Vagina (tissue), 2 donors: Measurements from ENCODE around the gene LBH. TPM values are rescaled to one million over a fixed set of nuclear protein-coding genes. Genes with fewer than 3 reads are reported as not detected.

ENCODE experiments used
- DNase-seq, 2 donors: peaks; one replicate each; pipeline ENCODE4 v3.0.0-alpha.2; 2017; ENCODE audit errors: extremely low spot score in 2 of 2
- H3K27ac ChIP-seq: fragments of 200-600 bp; sonication (generic); one replicate; pipeline ENCODE4 v1.5.1; 2019
- H3K27me3 ChIP-seq: fragments of 200-600 bp; sonication (generic); one replicate; pipeline ENCODE4 v1.5.1; 2019
- H3K36me3 ChIP-seq, 2 donors: fragments of 200-600 bp; sonication (generic); one replicate each; pipeline ENCODE4 v1.5.1; 2017 to 2019
- H3K4me1 ChIP-seq: fragments of 200-600 bp; sonication (generic); one replicate; pipeline ENCODE4 v1.5.1; 2019
- H3K4me3 ChIP-seq, 2 donors: fragments of 200-600 bp; sonication (generic); 1 replicate in 1 of 2; 2 replicates in 1 of 2; pipeline ENCODE4 v1.5.1; 2016 to 2019
- H3K9me3 ChIP-seq: fragments of 200-600 bp; sonication (generic); one replicate; pipeline ENCODE4 v1.5.1; 2019
- CTCF ChIP-seq, 3 experiments: fragments of 450-650 bp in 2 of 3; fragments of 200-600 bp in 1 of 3; sonication (generic) in 1 of 3; IDR thresholded peaks; one replicate each; pipeline ENCODE4 v1.5.1; 2017 to 2019; ENCODE audit warnings: antibody characterized with exemption in 3 of 3, mild to moderate bottlenecking in 2 of 3, moderate library complexity in 2 of 3
- POLR2A ChIP-seq, 2 donors: fragments of 450-650 bp; IDR thresholded peaks; one replicate each; pipeline ENCODE4 v1.6.1; 2017; ENCODE audit warnings: antibody characterized with exemption in 2 of 2, mild to moderate bottlenecking in 2 of 2, moderate library complexity in 2 of 2
- POLR2AphosphoS5 ChIP-seq, 2 donors: sonication (generic); formaldehyde crosslinking; IDR thresholded peaks; one replicate each; pipeline ENCODE4 v1.9.0; 2017; ENCODE audit warnings: antibody characterized with exemption in 2 of 2, mild to moderate bottlenecking in 2 of 2, low read depth in 1 of 2; ENCODE audit not compliant: insufficient read depth in 1 of 2
- intact Hi-C: fragments of 100-400 bp; cut with DNase I; formaldehyde crosslinking; loops from one replicate; pipeline ENCODE4 v1.15.1; 2023
- total RNA-seq: library from RNA; depleted of rRNA; stranded (reverse); fragments of >200 nt; gene quantifications from one replicate; pipeline ENCODE4 v1.2.3, GENCODE V29; 2016

LBH gene
- total RNA-seq, 1 donor from 2014 or later = 28.0 TPM

GRCh38 chr2:30191107-30191506 lies 40.2 kb upstream of the LBH start:
- no peak for DNase-seq
- Histone ChIP-seq H3K4me1 (no peaks in the 10 kb centered on the region), H3K27me3 (no peaks in the 10 kb centered on the region), H3K4me3 (no peak overlapping the region), H3K9me3 (no peaks in the 10 kb centered on the region), H3K36me3 (no peaks in the 10 kb centered on the region), H3K27ac (no peak overlapping the region)
- no peak for TF ChIP-seq POLR2AphosphoS5 (IDR thresholded peaks at IDR 0.05; ENCODE audit: insufficient read depth in 1 of 2, low read depth in 1 of 2)
- TF ChIP-seq POLR2A (IDR thresholded peaks at IDR 0.05) = no peak
- TF ChIP-seq CTCF (IDR thresholded peaks at IDR 0.05) = no peak
- intact Hi-C loops = no loop called here

- intact Hi-C loops = no loop called here
- H3K9me3 ChIP-seq = no peaks in the 10 kb centered on the region
- no peak overlapping the region for H3K4me3 ChIP-seq
- no peaks in the 10 kb centered on the region for H3K36me3 ChIP-seq
- DNase-seq = no peak
- TF ChIP-seq POLR2A (IDR thresholded peaks at IDR 0.05) = no peak
- TF ChIP-seq CTCF (IDR thresholded peaks at IDR 0.05) = no peak
- TF ChIP-seq POLR2AphosphoS5 (IDR thresholded peaks at IDR 0.05; ENCODE audit: insufficient read depth in 1 of 2, low read depth in 1 of 2) = no peak
- no peaks in the 10 kb centered on the region for H3K27me3 ChIP-seq
- no peaks in the 10 kb centered on the region for H3K4me1 ChIP-seq
- H3K27ac ChIP-seq = no peak overlapping the region
Observed at GRCh38 chr2:30191819-30192271, 39.5 kb upstream of the LBH start.

GRCh38 chr2:30192314-30192713 lies 39.0 kb upstream of the LBH start:
- intact Hi-C loops = no loop called here
- no peak for DNase-seq
- Histone ChIP-seq H3K27me3 (no peaks in the 10 kb centered on the region), H3K27ac (no peak overlapping the region), H3K4me1 (no peaks in the 10 kb centered on the region), H3K36me3 (no peaks in the 10 kb centered on the region), H3K9me3 (no peaks in the 10 kb centered on the region), H3K4me3 (no peak overlapping the region)
- TF ChIP-seq POLR2A (IDR thresholded peaks at IDR 0.05) (no peak), POLR2AphosphoS5 (IDR thresholded peaks at IDR 0.05; ENCODE audit: insufficient read depth in 1 of 2, low read depth in 1 of 2) (no peak), CTCF (IDR thresholded peaks at IDR 0.05) (no peak)

GRCh38 chr2:30193104-30193681 lies 38.1 kb upstream of the LBH start:
- intact Hi-C loops = no loop called here
- Histone ChIP-seq H3K27ac (no peak overlapping the region), H3K27me3 (no peaks in the 10 kb centered on the region), H3K9me3 (no peaks in the 10 kb centered on the region), H3K36me3 (no peaks in the 10 kb centered on the region), H3K4me3 (no peak overlapping the region), H3K4me1 (no peaks in the 10 kb centered on the region)
- DNase-seq = no peak
- TF ChIP-seq CTCF (IDR thresholded peaks at IDR 0.05) = no peak
- TF ChIP-seq POLR2AphosphoS5 (IDR thresholded peaks at IDR 0.05; ENCODE audit: insufficient read depth in 1 of 2, low read depth in 1 of 2) = no peak
- TF ChIP-seq POLR2A (IDR thresholded peaks at IDR 0.05) = no peak

- no peaks in the 10 kb centered on the region for H3K27me3 ChIP-seq
- no peaks in the 10 kb centered on the region for H3K9me3 ChIP-seq
- no peak overlapping the region for H3K4me3 ChIP-seq
- no peak for TF ChIP-seq POLR2AphosphoS5 (IDR thresholded peaks at IDR 0.05; ENCODE audit: insufficient read depth in 1 of 2, low read depth in 1 of 2)
- no peak for TF ChIP-seq CTCF (IDR thresholded peaks at IDR 0.05)
- no peak for TF ChIP-seq POLR2A (IDR thresholded peaks at IDR 0.05)
- no peaks in the 10 kb centered on the region for H3K36me3 ChIP-seq
- H3K4me1 ChIP-seq = no peaks in the 10 kb centered on the region
- intact Hi-C loops = no loop called here
- no peak for DNase-seq
- H3K27ac ChIP-seq = no peak overlapping the region
Observed at GRCh38 chr2:30194421-30194820, 36.9 kb upstream of the LBH start.
